HG03575 (cell line): ENCODE measurements around the gene PTPRN2.
"Not testable (repeated sequence)": the region's sequence is repeated elsewhere in the genome, so short reads cannot be mapped to it uniquely, and the experiment has no call there.

ENCODE experiments used
- ATAC-seq: cut with Tn5 transposase; IDR thresholded peaks from one replicate; pipeline ENCODE4 v1.9.1; 2021; ENCODE audit not compliant: unreplicated experiment, insufficient number of reproducible peaks, low FRiP score; ENCODE audit errors: extremely low read depth

PTPRN2 gene

GRCh38 chr7:157603716-157604115 is 983.9 kb downstream of the PTPRN2 start:
- ATAC-seq = no peak

- no peak for ATAC-seq
Observed at GRCh38 chr7:157603005-157603404, 984.6 kb downstream of the PTPRN2 start.

GRCh38 chr7:157602581-157602980 is 985.0 kb downstream of the PTPRN2 start:
- ATAC-seq = no peak

GRCh38 chr7:157602156-157602555 is 985.5 kb downstream of the PTPRN2 start:
- ATAC-seq = no peak

GRCh38 chr7:157601530-157601929 is 986.1 kb downstream of the PTPRN2 start:
- no peak for ATAC-seq

- no peak for ATAC-seq
Observed at GRCh38 chr7:157599491-157599890, 988.1 kb downstream of the PTPRN2 start.

- ATAC-seq = no peak
Observed at GRCh38 chr7:157597562-157597961, 990.1 kb downstream of the PTPRN2 start.

- ATAC-seq = no peak
Observed at GRCh38 chr7:157596881-157597280, 990.7 kb downstream of the PTPRN2 start.

- ATAC-seq = no peak
Observed at GRCh38 chr7:157596471-157596870, 991.2 kb downstream of the PTPRN2 start.

GRCh38 chr7:157596026-157596425 is 991.6 kb downstream of the PTPRN2 start:
- ATAC-seq = no peak

GRCh38 chr7:157595086-157595855 is 992.4 kb downstream of the PTPRN2 start:
- ATAC-seq = no peak

- ATAC-seq = no peak
Observed at GRCh38 chr7:157594306-157594705, 993.3 kb downstream of the PTPRN2 start.

GRCh38 chr7:157593541-157593940 is 994.1 kb downstream of the PTPRN2 start:
- ATAC-seq = no peak

GRCh38 chr7:157592636-157593320 is 994.8 kb downstream of the PTPRN2 start:
- ATAC-seq = not testable (repeated sequence)

GRCh38 chr7:157590526-157590925 is 997.1 kb downstream of the PTPRN2 start:
- ATAC-seq = no peak

GRCh38 chr7:157589680-157590079 is 997.9 kb downstream of the PTPRN2 start:
- no peak for ATAC-seq

- no peak for ATAC-seq
Observed at GRCh38 chr7:157587805-157588560, 999.6 kb downstream of the PTPRN2 start.

GRCh38 chr7:157587051-157587804 is 1000.4 kb downstream of the PTPRN2 start:
- ATAC-seq = no peak

- no peak for ATAC-seq
Observed at GRCh38 chr7:157586426-157586955, 1001.1 kb downstream of the PTPRN2 start.
